ENCODE data around the gene GLB1L.
"Not testable (repeated sequence)": the region's sequence is repeated elsewhere in the genome, so short reads cannot be mapped to it uniquely, and the experiment has no call there.

- TF ChIP-seq, protein P1, sequence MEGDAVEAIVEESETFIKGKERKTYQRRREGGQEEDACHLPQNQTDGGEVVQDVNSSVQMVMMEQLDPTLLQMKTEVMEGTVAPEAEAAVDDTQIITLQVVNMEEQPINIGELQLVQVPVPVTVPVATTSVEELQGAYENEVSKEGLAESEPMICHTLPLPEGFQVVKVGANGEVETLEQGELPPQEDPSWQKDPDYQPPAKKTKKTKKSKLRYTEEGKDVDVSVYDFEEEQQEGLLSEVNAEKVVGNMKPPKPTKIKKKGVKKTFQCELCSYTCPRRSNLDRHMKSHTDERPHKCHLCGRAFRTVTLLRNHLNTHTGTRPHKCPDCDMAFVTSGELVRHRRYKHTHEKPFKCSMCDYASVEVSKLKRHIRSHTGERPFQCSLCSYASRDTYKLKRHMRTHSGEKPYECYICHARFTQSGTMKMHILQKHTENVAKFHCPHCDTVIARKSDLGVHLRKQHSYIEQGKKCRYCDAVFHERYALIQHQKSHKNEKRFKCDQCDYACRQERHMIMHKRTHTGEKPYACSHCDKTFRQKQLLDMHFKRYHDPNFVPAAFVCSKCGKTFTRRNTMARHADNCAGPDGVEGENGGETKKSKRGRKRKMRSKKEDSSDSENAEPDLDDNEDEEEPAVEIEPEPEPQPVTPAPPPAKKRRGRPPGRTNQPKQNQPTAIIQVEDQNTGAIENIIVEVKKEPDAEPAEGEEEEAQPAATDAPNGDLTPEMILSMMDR (IDR thresholded peaks at IDR 0.05) = not testable (repeated sequence)
- TF ChIP-seq ZFX (IDR thresholded peaks at IDR 0.05; ENCODE audit: borderline replicate concordance) = not testable (repeated sequence)
Measured at GRCh38 chr2:219287116-219287440, 41.8 kb upstream of the GLB1L start.

Measured in 22Rv1 (cell line).